ENCODE data around the gene RIPOR1.

- TF ChIP-seq ZNF274 (IDR thresholded peaks at IDR 0.05; ENCODE audit: low read depth, low read length) (no peak), YY1 (IDR thresholded peaks at IDR 0.05; ENCODE audit: insufficient read depth, insufficient read length) (no peak), SUZ12 (IDR thresholded peaks at IDR 0.05; ENCODE audit: extremely low read depth, insufficient read depth, insufficient read length) (no peak)
Measured at GRCh38 chr16:67480833-67481560, 47.6 kb upstream of the RIPOR1 start, which contains the start of gene ATP6V0D1.

All from NT2/D1 (cell line).